Osteoblast (primary cell): ENCODE data around the gene LLCFC1. TPM values are rescaled to one million over a fixed set of nuclear protein-coding genes. Genes with fewer than 3 reads are reported as not detected.

Experiments
- DNase-seq: peaks from one replicate; pipeline ENCODE4 v3.0.0; 2011; ENCODE audit warnings: low spot score, mixed read lengths; ENCODE audit not compliant: insufficient read length; ENCODE audit errors: missing footprints
- H2AFZ ChIP-seq: 2 replicates; pipeline ENCODE4 v1.6.0; 2011; ENCODE audit warnings: mild to moderate bottlenecking, low read length
- H3K27ac ChIP-seq: 2 replicates; pipeline ENCODE4 v1.5.1; 2011; ENCODE audit warnings: mild to moderate bottlenecking, low read depth, low read length, moderate library complexity
- H3K27me3 ChIP-seq: 2 replicates; pipeline ENCODE4 v1.6.0; 2012; ENCODE audit warnings: mild to moderate bottlenecking, control low read depth, inconsistent platforms, low read length, moderate library complexity; ENCODE audit not compliant: insufficient read depth
- H3K36me3 ChIP-seq: 2 replicates; pipeline ENCODE4 v1.5.1; 2011; ENCODE audit warnings: mild to moderate bottlenecking, low read length, control low read depth, moderate library complexity; ENCODE audit not compliant: insufficient read depth
- H3K4me1 ChIP-seq: 2 replicates; pipeline ENCODE4 v1.5.1; 2011; ENCODE audit warnings: mild to moderate bottlenecking, low read length, control low read depth, moderate library complexity; ENCODE audit not compliant: insufficient read depth
- H3K4me2 ChIP-seq: 2 replicates; pipeline ENCODE4 v1.6.0; 2011; ENCODE audit warnings: mild to moderate bottlenecking, low read length; ENCODE audit not compliant: insufficient read depth
- H3K4me3 ChIP-seq: fragments of 200-600 bp; sonication (generic); 3 replicates; pipeline ENCODE4 v1.5.1; 2012; ENCODE audit warnings: mild to moderate bottlenecking, low read length, inconsistent platforms; ENCODE audit not compliant: insufficient read depth
- H3K79me2 ChIP-seq: 2 replicates; pipeline ENCODE4 v1.6.0; 2012; ENCODE audit warnings: mild to moderate bottlenecking, low read length, control low read depth, inconsistent platforms; ENCODE audit not compliant: insufficient read depth
- H3K9me3 ChIP-seq: 2 replicates; pipeline ENCODE4 v1.5.1; 2011; ENCODE audit warnings: low read depth, low read length, control low read depth
- H4K20me1 ChIP-seq: 2 replicates; pipeline ENCODE4 v1.6.0; 2012; ENCODE audit warnings: mild to moderate bottlenecking, low read length, control low read depth; ENCODE audit not compliant: insufficient read depth
- total RNA-seq: library from RNA; depleted of rRNA; stranded (reverse); fragments of >200 nt; gene quantifications from 2 replicates; pipeline ENCODE4 v1.2.3, GENCODE V29; 2012
- TF ChIP-seq, protein P1 (sequence below): IDR thresholded peaks from 2 replicates; pipeline ENCODE4 v1.5.1; 2011; ENCODE audit warnings: mild to moderate bottlenecking, low read depth, low read length, moderate library complexity; ENCODE audit errors: extremely low read depth

LLCFC1 gene
- total RNA-seq, 1 donor = not detected

DNA sequence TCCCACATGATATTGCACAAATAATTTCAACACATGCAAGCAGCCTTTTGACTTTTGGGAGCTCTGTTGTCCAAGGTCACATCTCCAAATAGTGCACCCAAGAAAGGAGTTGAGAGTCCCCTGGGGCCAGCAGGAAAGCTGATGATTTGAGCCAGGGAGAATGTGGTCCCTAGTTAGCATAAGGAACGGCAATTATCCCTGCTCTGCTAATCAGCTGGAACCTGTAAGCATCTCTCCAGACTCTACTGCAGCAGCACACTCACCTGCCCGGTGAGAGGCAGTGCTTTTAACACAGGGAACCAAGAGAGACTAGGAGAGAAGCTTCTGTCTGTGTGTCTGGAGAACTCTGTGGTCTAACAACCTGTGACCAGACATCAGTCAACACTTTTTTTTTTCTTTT is 22.8 kb upstream of the LLCFC1 start:
- no peaks in the 10 kb centered on the region for H3K79me2 ChIP-seq
- TF ChIP-seq, protein P1, sequence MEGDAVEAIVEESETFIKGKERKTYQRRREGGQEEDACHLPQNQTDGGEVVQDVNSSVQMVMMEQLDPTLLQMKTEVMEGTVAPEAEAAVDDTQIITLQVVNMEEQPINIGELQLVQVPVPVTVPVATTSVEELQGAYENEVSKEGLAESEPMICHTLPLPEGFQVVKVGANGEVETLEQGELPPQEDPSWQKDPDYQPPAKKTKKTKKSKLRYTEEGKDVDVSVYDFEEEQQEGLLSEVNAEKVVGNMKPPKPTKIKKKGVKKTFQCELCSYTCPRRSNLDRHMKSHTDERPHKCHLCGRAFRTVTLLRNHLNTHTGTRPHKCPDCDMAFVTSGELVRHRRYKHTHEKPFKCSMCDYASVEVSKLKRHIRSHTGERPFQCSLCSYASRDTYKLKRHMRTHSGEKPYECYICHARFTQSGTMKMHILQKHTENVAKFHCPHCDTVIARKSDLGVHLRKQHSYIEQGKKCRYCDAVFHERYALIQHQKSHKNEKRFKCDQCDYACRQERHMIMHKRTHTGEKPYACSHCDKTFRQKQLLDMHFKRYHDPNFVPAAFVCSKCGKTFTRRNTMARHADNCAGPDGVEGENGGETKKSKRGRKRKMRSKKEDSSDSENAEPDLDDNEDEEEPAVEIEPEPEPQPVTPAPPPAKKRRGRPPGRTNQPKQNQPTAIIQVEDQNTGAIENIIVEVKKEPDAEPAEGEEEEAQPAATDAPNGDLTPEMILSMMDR = no peak
- H3K36me3 ChIP-seq = no peaks in the 10 kb centered on the region
- H3K4me2 ChIP-seq = no peak overlapping the region
- DNase-seq = no peak
- H3K4me3 ChIP-seq = no peak overlapping the region
- H3K27me3 ChIP-seq = no peaks in the 10 kb centered on the region
- H3K27ac ChIP-seq = no peak overlapping the region
- H4K20me1 ChIP-seq = no peaks in the 10 kb centered on the region
- H3K4me1 ChIP-seq = no peaks in the 10 kb centered on the region
- no peaks in the 10 kb centered on the region for H3K9me3 ChIP-seq
- H2AFZ ChIP-seq = no peak overlapping the region

DNA sequence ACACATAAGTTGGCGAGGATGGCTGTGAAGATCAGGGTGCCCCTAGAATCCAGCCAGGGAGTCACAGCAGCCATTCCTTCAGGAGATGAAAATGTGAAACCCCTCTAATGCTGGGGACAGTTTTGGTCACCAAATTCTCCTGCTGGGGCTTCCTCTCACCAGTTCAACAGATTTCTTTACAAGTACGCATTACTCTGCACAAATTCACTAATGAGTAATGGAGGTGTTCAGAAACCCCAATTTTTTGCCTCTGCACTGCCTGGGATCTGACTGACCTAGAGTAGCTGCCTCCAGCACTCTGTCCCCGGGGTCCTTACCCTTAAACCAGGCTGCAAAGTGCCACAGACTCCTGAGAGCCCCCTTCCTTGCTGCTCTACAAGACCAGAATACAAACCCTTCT is 21.8 kb upstream of the LLCFC1 start:
- no peak overlapping the region for H3K4me3 ChIP-seq
- no peaks in the 10 kb centered on the region for H3K9me3 ChIP-seq
- H3K4me1 ChIP-seq = no peaks in the 10 kb centered on the region
- H3K36me3 ChIP-seq = no peaks in the 10 kb centered on the region
- no peaks in the 10 kb centered on the region for H4K20me1 ChIP-seq
- TF ChIP-seq, protein P1 = no peak
- no peaks in the 10 kb centered on the region for H3K79me2 ChIP-seq
- H2AFZ ChIP-seq = no peak overlapping the region
- H3K27ac ChIP-seq = no peak overlapping the region
- DNase-seq = no peak
- H3K27me3 ChIP-seq = no peaks in the 10 kb centered on the region
- H3K4me2 ChIP-seq = no peak overlapping the region

DNA sequence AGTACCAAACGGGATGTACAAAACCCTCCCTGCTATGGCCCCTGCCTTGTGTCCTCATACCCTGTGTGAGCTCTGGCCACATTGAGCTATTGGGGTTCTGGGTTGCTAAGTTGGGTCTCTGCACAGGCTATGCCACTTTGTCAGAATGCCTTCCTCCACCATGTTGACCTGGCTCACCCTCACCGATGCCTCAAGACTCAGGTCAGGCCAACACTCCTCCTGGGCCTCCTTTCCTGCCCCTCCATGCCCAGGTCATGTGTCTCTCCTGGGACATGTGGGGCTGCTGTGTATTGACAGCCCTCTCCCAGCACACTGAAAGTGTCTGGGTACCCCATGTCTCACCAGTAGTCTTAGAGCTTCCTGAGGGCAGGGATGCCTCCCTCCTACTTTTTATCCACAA is 20.4 kb upstream of the LLCFC1 start:
- TF ChIP-seq, protein P1 = no peak
- DNase-seq = no peak

DNA sequence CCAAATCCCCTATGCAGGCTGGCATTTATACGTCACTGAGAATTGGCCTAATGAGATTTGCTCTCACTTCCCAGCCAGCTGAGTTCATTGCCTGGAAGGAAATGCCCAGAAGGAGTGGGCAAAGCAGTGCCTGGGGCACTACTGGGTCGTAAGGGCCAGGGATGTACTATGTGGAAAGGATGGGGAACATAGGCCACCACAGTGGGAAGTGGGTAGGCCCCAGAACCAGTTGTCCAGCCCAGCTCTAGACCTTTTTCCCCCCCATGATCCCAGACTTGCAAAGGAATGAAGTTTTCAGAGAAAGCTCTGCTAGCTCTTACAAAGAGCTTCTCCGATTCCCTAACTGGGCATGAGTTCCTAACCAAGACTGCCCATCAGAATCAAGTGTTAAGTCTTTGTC is 19.6 kb upstream of the LLCFC1 start:
- Histone ChIP-seq H3K27me3 (no peaks in the 10 kb centered on the region), H3K9me3 (no peaks in the 10 kb centered on the region), H2AFZ (no peak overlapping the region), H3K4me2 (no peak overlapping the region), H3K36me3 (no peaks in the 10 kb centered on the region), H4K20me1 (no peaks in the 10 kb centered on the region), H3K4me1 (no peaks in the 10 kb centered on the region), H3K79me2 (no peaks in the 10 kb centered on the region), H3K4me3 (no peak overlapping the region), H3K27ac (no peak overlapping the region)
- TF ChIP-seq, protein P1 = no peak
- no peak for DNase-seq

More for the DNA sequence above, 20.4 kb upstream of the LLCFC1 start:
- Histone ChIP-seq H2AFZ (no peak overlapping the region), H3K9me3 (no peaks in the 10 kb centered on the region), H3K36me3 (no peaks in the 10 kb centered on the region), H3K4me2 (no peak overlapping the region), H3K4me3 (no peak overlapping the region), H3K79me2 (no peaks in the 10 kb centered on the region), H4K20me1 (no peaks in the 10 kb centered on the region), H3K27me3 (no peaks in the 10 kb centered on the region), H3K4me1 (no peaks in the 10 kb centered on the region), H3K27ac (no peak overlapping the region)
